ENCODE measurements around the gene ADCY2.
"Not testable (repeated sequence)": the region's sequence is repeated elsewhere in the genome, so short reads cannot be mapped to it uniquely, and the experiment has no call there.

The ADCY2 gene

DNA sequence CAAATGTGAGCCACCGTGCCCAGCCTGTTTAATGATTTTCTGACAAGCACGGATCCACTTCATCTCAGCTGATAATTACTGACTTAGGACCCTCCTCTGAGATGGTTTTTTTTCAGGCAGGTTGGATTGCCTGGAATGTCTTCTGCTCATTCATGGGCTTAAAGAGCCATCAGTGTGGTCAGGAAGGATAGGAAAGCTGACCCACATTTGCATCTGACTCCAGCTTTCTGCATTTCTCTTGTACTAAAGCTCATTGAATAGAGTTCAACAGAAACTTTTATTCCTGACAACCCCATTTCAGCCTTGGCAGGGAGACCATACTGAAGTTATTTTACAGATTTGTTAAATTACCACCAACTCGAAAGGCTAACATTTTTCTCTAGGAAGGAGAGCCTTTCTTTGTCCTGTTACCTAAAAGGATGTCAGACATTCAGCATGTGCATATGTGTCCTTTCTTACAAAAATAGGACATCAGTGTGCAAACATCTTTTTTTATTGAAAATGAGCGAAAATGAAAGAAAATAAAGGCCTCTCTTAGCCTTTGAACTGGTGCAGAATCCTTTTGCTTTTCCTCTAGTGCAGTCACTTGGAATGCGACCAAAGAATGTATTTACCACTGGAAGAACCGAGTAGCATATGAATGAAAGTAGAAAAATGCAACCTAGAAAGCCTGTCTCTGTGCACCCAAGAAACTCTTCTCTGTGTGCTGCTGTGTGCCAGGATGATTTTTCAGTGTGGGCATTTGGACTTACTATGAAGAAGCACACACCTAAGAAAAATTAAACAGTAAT, 26.6 kb downstream of the ADCY2 start:
- H3K27ac ChIP-seq = no peak overlapping the region
- H3K4me1 ChIP-seq (ENCODE audit: low read depth, poor library complexity, severe bottlenecking) = no peaks in the 10 kb centered on the region
- H4K20me1 ChIP-seq (ENCODE audit: insufficient read depth) = no peaks in the 10 kb centered on the region
- H3K4me3 ChIP-seq (IDR thresholded peaks at IDR 0.05; ENCODE audit: insufficient read depth, low read depth, low read length) = no peak overlapping the region
- TF ChIP-seq, protein P1, sequence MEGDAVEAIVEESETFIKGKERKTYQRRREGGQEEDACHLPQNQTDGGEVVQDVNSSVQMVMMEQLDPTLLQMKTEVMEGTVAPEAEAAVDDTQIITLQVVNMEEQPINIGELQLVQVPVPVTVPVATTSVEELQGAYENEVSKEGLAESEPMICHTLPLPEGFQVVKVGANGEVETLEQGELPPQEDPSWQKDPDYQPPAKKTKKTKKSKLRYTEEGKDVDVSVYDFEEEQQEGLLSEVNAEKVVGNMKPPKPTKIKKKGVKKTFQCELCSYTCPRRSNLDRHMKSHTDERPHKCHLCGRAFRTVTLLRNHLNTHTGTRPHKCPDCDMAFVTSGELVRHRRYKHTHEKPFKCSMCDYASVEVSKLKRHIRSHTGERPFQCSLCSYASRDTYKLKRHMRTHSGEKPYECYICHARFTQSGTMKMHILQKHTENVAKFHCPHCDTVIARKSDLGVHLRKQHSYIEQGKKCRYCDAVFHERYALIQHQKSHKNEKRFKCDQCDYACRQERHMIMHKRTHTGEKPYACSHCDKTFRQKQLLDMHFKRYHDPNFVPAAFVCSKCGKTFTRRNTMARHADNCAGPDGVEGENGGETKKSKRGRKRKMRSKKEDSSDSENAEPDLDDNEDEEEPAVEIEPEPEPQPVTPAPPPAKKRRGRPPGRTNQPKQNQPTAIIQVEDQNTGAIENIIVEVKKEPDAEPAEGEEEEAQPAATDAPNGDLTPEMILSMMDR (conservative IDR thresholded peaks at IDR 0.05; ENCODE audit: low read depth, low read length) = no peak
- no peak overlapping the region for H3K9ac ChIP-seq
- no peaks in the 10 kb centered on the region for H3K27me3 ChIP-seq (ENCODE audit: insufficient read depth, low read depth)
- no peaks in the 10 kb centered on the region for H3K79me2 ChIP-seq (ENCODE audit: insufficient read depth, low read depth)
- H3K4me2 ChIP-seq = no peak overlapping the region
- H2AFZ ChIP-seq (ENCODE audit: low read depth) = no peak overlapping the region
- H3K36me3 ChIP-seq (ENCODE audit: insufficient read depth) = no peaks in the 10 kb centered on the region

DNA sequence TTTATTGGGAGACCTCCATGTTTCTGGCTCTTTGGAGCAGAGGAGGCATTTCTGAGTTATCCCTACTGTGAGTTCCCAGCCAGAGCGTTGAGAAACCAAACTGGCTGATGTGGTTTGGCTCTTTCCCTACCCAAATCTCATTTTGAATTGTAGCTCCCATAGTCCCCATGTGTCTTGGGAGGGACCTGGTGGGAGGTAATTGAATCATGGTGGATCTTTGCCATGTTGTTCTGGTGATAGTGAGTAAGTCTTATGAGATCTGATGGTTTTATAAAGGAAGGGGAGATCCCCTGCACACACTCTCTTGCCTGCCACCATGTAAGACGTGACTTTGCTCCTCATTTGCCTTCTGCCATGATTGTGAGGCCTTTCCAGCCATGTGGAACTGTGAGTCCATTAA, 27.3 kb downstream of the ADCY2 start:
- not testable (repeated sequence) for H3K4me1 ChIP-seq (ENCODE audit: low read depth, poor library complexity, severe bottlenecking); H4K20me1 ChIP-seq (ENCODE audit: insufficient read depth); H3K79me2 ChIP-seq (ENCODE audit: insufficient read depth, low read depth); H3K27ac ChIP-seq; H3K27me3 ChIP-seq (ENCODE audit: insufficient read depth, low read depth); H3K9ac ChIP-seq; H3K36me3 ChIP-seq (ENCODE audit: insufficient read depth); H3K4me2 ChIP-seq; H2AFZ ChIP-seq (ENCODE audit: low read depth); H3K4me3 ChIP-seq (IDR thresholded peaks at IDR 0.05; ENCODE audit: insufficient read depth, low read depth, low read length)

DNA sequence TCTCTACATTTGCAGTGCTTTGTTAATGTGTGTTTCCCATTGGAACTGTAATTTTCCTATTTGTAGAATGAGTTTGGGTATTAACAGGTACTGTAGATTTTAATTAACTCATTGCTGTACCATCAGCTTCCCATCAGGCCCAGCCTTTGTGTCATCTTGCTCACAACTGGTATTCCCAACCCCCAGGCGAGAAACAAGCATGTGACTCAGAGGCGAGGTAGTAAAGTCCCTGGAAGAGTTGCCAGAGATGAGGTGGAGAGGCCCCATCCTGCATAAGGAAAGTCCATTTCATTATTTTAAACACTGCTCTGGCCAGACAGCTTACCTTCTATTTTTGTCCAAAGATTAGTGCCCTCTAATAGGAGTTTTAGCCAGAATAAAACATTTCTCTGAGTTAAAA, 29.9 kb downstream of the ADCY2 start:
- Histone ChIP-seq H3K27ac (no peak overlapping the region), H3K4me3 (IDR thresholded peaks at IDR 0.05; ENCODE audit: insufficient read depth, low read depth, low read length) (no peak overlapping the region), H3K9ac (no peak overlapping the region), H3K4me2 (no peak overlapping the region), H2AFZ (ENCODE audit: low read depth) (no peak overlapping the region), H3K27me3 (ENCODE audit: insufficient read depth, low read depth) (no peaks in the 10 kb centered on the region), H3K79me2 (ENCODE audit: insufficient read depth, low read depth) (no peaks in the 10 kb centered on the region), H3K36me3 (ENCODE audit: insufficient read depth) (no peaks in the 10 kb centered on the region), H4K20me1 (ENCODE audit: insufficient read depth) (no peaks in the 10 kb centered on the region), H3K4me1 (ENCODE audit: low read depth, poor library complexity, severe bottlenecking) (no peaks in the 10 kb centered on the region)
- TF ChIP-seq, protein P1 (conservative IDR thresholded peaks at IDR 0.05; ENCODE audit: low read depth, low read length) = no peak

DNA sequence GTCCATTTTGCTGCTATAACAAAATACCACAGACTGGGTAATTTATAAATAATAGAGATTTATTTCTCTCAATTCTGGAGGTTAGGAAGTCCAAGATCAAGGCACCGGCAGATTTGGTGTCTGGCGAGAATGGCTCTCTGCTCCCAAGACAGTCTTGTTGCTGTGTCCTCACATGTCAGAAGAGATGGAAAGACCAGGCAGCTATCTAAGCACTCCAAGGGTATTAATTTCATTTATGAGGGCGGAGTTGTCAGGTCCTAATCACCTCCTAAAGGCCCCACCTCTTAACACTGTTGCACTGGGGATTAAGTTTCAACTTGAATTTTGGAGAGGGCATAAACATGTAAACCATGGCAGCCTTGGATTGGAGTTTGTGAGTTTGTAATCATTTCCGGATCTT, 30.3 kb downstream of the ADCY2 start:
- H3K4me1 ChIP-seq (ENCODE audit: low read depth, poor library complexity, severe bottlenecking) = peaks cover 4% of the 10 kb centered on the region
- H3K9ac ChIP-seq = no peak overlapping the region
- H3K36me3 ChIP-seq (ENCODE audit: insufficient read depth) = no peaks in the 10 kb centered on the region
- no peak overlapping the region for H2AFZ ChIP-seq (ENCODE audit: low read depth)
- no peak overlapping the region for H3K27ac ChIP-seq
- TF ChIP-seq, protein P1 (conservative IDR thresholded peaks at IDR 0.05; ENCODE audit: low read depth, low read length) = no peak
- H4K20me1 ChIP-seq (ENCODE audit: insufficient read depth) = no peaks in the 10 kb centered on the region
- H3K27me3 ChIP-seq (ENCODE audit: insufficient read depth, low read depth) = no peaks in the 10 kb centered on the region
- no peaks in the 10 kb centered on the region for H3K79me2 ChIP-seq (ENCODE audit: insufficient read depth, low read depth)
- H3K4me3 ChIP-seq (IDR thresholded peaks at IDR 0.05; ENCODE audit: insufficient read depth, low read depth, low read length) = no peak overlapping the region
- no peak overlapping the region for H3K4me2 ChIP-seq

DNA sequence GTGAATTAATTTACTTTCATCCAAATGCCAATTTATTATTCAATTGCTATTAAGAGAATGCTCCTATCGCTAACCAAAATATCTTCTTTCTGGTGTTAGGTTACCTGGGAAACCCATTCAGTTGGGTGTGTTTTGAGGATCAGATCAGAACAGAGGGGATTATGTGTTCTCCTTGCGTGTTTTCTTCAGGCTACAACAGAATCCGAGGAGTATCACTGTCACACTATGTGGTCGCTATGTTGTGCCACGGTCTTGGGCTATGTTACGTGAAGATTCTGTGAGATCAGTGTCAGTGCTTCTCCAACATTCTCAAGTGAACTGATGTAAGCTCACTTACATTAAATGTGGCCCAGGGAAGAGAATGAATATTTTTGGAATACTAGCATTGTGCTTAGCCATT, 39.0 kb downstream of the ADCY2 start:
- Histone ChIP-seq H3K4me3 (IDR thresholded peaks at IDR 0.05; ENCODE audit: insufficient read depth, low read depth, low read length) (no peak overlapping the region), H3K27ac (no peak overlapping the region), H4K20me1 (ENCODE audit: insufficient read depth) (no peaks in the 10 kb centered on the region), H3K4me1 (ENCODE audit: low read depth, poor library complexity, severe bottlenecking) (peaks cover 10% of the 10 kb centered on the region), H3K79me2 (ENCODE audit: insufficient read depth, low read depth) (no peaks in the 10 kb centered on the region), H3K36me3 (ENCODE audit: insufficient read depth) (no peaks in the 10 kb centered on the region), H3K9ac (no peak overlapping the region), H3K4me2 (no peak overlapping the region), H2AFZ (ENCODE audit: low read depth) (no peak overlapping the region), H3K27me3 (ENCODE audit: insufficient read depth, low read depth) (no peaks in the 10 kb centered on the region)
- TF ChIP-seq, protein P1 (conservative IDR thresholded peaks at IDR 0.05; ENCODE audit: low read depth, low read length) = no peak

Data from KMS-11 (cell line).